Endodermal cell (in vitro differentiated cells): ENCODE results near the gene TNFRSF19. TPM values are rescaled to one million over a fixed set of nuclear protein-coding genes. Genes with fewer than 3 reads are reported as not detected.
A peak's percentile ranks its signal among the peaks of the same experiment; 100 is the strongest.

ENCODE experiments used
- DNase-seq: peaks from one replicate; pipeline ENCODE4 v3.0.0-alpha.2; 2017
- H3K27ac ChIP-seq: 2 replicates; pipeline ENCODE4 v1.5.1; 2013; ENCODE audit warnings: mild to moderate bottlenecking, low read depth, low read length, moderate library complexity
- H3K27me3 ChIP-seq: 2 replicates; pipeline ENCODE4 v1.6.1; 2013; ENCODE audit warnings: mild to moderate bottlenecking, low read length, moderate library complexity; ENCODE audit not compliant: insufficient read depth, control insufficient read depth, poor library complexity, severe bottlenecking
- H3K36me3 ChIP-seq: 2 replicates; pipeline ENCODE4 v1.7.0; 2013; ENCODE audit warnings: mild to moderate bottlenecking, low read length, moderate library complexity; ENCODE audit not compliant: control insufficient read depth, insufficient read depth
- H3K4me1 ChIP-seq: one replicate; pipeline ENCODE4 v1.7.0; 2013; ENCODE audit warnings: low read length; ENCODE audit not compliant: control insufficient read depth, insufficient read depth
- H3K4me3 ChIP-seq: 2 replicates; pipeline ENCODE4 v1.5.1; 2013; ENCODE audit warnings: mild to moderate bottlenecking, low read length, moderate library complexity
- H3K9ac ChIP-seq: 2 replicates; pipeline ENCODE4 v1.6.1; 2013; ENCODE audit warnings: mild to moderate bottlenecking, low read length, moderate library complexity; ENCODE audit not compliant: poor library complexity, severe bottlenecking; ENCODE audit errors: extremely low read depth
- H3K9me3 ChIP-seq: 2 replicates; pipeline ENCODE4 v1.6.1; 2013; ENCODE audit warnings: mild to moderate bottlenecking, low read length, moderate library complexity; ENCODE audit not compliant: control insufficient read depth
- H3K27ac Mint-ChIP-seq: 2 replicates; pipeline ENCODE4 v1.8.0; 2020; ENCODE audit warnings: mixed read lengths
- H3K27me3 Mint-ChIP-seq: 2 replicates; pipeline ENCODE4 v1.8.0; 2021; ENCODE audit warnings: mild to moderate bottlenecking, mixed read lengths; ENCODE audit not compliant: insufficient read depth
- H3K36me3 Mint-ChIP-seq: 2 replicates; pipeline ENCODE4 v1.8.0; 2020; ENCODE audit warnings: low read depth, mixed read lengths
- H3K4me1 Mint-ChIP-seq: 2 replicates; pipeline ENCODE4 v1.8.0; 2020; ENCODE audit warnings: mixed read lengths
- H3K4me3 Mint-ChIP-seq: 2 replicates; pipeline ENCODE4 v1.8.0; 2020; ENCODE audit warnings: mild to moderate bottlenecking, moderate library complexity, mixed read lengths
- H3K9me3 Mint-ChIP-seq: 2 replicates; pipeline ENCODE4 v1.8.0; 2020; ENCODE audit warnings: mild to moderate bottlenecking, mixed read lengths
- CTCF ChIP-seq: fragments of 200-600 bp; sonication (generic); conservative IDR thresholded peaks from 2 replicates; pipeline ENCODE4 v1.5.0; 2021; ENCODE audit warnings: antibody characterized with exemption, mild to moderate bottlenecking
- WGBS, 2 experiments: methylation state at CpG; one replicate each; pipeline versions ENCODE4 v1.1.5 to v1.1.7; 2013; ENCODE audit warnings: missing lambda C conversion rate in 2 of 2, mixed read lengths in 1 of 2; ENCODE audit not compliant: insufficient coverage in 1 of 2, insufficient read length in 1 of 2; 5-methylcytosine and 5-hydroxymethylcytosine counted together
- total RNA-seq, 2 donors: library from RNA; stranded (reverse); fragmentation: NEBNext Ultra II Directional in 1 of 2; extraction: Animal tissue kit (Norgen Biotek cat#: 25700) in 1 of 2; gene quantifications; 2 replicates in 1 of 2; 3 replicates in 1 of 2; pipeline ENCODE4 v1.2.1, GENCODE V29; 2021

The TNFRSF19 gene
- total RNA-seq, 2 donors from 2014 or later = 9.2 to 13.0 TPM

- no peak overlapping the region for H3K9ac ChIP-seq
- WGBS, 2 experiments = 89 to 93% methylated on average over 6 to 8 of the region's 8 CpGs
- no peak overlapping the region for H3K27ac ChIP-seq
- no peak overlapping the region for H3K4me3 Mint-ChIP-seq
- no peaks in the 10 kb centered on the region for H3K27me3 Mint-ChIP-seq
- H3K27me3 ChIP-seq = no peaks in the 10 kb centered on the region
- H3K4me1 Mint-ChIP-seq = peaks cover 40% of the 10 kb centered on the region
- H3K4me3 ChIP-seq = no peak overlapping the region
- H3K9me3 Mint-ChIP-seq = peaks cover 3% of the 10 kb centered on the region
- H3K36me3 Mint-ChIP-seq = peaks cover 20% of the 10 kb centered on the region
- H3K9me3 ChIP-seq = peaks cover 14% of the 10 kb centered on the region
- DNase-seq = no peak
- no peak for TF ChIP-seq CTCF
- H3K27ac Mint-ChIP-seq = peak overlapping the region; percentile 67
- H3K4me1 ChIP-seq = peaks cover 22% of the 10 kb centered on the region
- peaks cover 21% of the 10 kb centered on the region for H3K36me3 ChIP-seq
Observed at GRCh38 chr13:23618341-23618740, 48.1 kb downstream of the TNFRSF19 start.

DNA sequence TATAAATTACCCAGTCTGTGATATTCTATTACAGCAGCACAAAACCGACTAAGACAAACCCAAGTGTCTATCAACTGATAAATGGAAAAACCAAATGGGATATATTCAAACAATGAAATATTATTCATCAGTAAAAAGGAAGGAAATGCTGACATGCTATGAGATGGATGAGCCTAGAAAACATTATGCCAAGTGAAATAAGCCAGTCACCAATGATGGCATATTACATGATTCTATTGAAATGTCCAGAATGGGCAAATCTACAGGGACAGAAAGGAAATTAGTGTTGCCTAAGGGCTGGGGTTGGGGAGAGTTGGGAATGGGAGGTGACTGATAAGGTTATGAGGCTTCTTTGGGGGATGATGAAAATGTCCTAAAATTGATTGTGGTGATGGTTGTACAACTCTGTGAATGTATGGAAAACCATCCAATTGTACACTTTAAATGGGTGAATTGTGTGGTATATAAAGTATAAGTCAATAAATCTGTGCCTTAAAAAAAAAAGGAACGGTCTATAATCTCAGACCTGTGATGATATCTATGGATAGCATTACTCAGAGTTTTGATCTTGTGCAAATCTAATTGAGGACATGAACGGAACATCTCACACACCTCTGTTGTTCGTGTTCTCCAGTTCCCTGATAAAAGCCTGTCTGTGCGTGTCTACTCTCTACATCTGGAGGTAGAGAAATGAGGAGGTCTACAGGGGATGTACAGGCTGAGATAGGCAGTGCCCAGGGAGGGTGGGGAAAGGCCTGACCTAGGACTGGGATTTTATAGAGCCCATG lies 49.0 kb downstream of the TNFRSF19 start:
- peaks cover 18% of the 10 kb centered on the region for H3K4me1 ChIP-seq
- no peak overlapping the region for H3K4me3 ChIP-seq
- Mint-ChIP-seq H3K27ac (no peak overlapping the region), H3K4me1 (peaks cover 31% of the 10 kb centered on the region), H3K9me3 (peaks cover 3% of the 10 kb centered on the region), H3K27me3 (no peaks in the 10 kb centered on the region), H3K4me3 (no peak overlapping the region), H3K36me3 (peaks cover 23% of the 10 kb centered on the region)
- H3K9ac ChIP-seq = no peak overlapping the region
- H3K27ac ChIP-seq = no peak overlapping the region
- no peak for DNase-seq
- no peaks in the 10 kb centered on the region for H3K27me3 ChIP-seq
- peaks cover 21% of the 10 kb centered on the region for H3K36me3 ChIP-seq
- 95 to 97% methylated on average over 4 to 5 of the region's 5 CpGs for WGBS, 2 experiments
- peaks cover 16% of the 10 kb centered on the region for H3K9me3 ChIP-seq
- no peak for TF ChIP-seq CTCF

DNA sequence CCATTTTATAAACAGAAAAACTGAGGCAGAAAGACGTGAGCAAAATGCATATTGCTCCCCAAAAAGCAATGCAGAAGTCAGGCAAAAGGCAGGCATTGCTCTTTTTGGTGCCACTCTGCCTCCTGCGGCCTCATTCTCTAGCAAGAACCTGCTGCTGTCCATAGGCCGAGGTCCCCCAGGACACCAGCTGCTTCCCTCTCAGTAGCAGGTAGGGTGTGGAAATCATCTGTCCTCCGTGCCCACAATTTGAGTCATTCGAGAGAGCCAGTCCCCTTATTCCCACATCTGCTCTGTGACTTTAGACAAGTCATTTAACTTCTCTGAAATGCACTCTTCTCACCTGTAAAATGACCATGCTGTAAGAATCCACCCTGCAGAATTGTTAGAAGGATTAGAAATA lies 50.0 kb downstream of the TNFRSF19 start:
- Histone ChIP-seq H3K27me3 (no peaks in the 10 kb centered on the region), H3K9ac (no peak overlapping the region), H3K36me3 (peaks cover 21% of the 10 kb centered on the region), H3K4me3 (no peak overlapping the region), H3K27ac (no peak overlapping the region), H3K4me1 (peaks cover 15% of the 10 kb centered on the region), H3K9me3 (peaks cover 16% of the 10 kb centered on the region)
- Mint-ChIP-seq H3K4me1 (peaks cover 29% of the 10 kb centered on the region), H3K27ac (no peak overlapping the region), H3K9me3 (peaks cover 3% of the 10 kb centered on the region), H3K4me3 (no peak overlapping the region), H3K27me3 (no peaks in the 10 kb centered on the region), H3K36me3 (peaks cover 23% of the 10 kb centered on the region)
- DNase-seq = no peak
- 89 to 100% methylated on average over 5 of the region's 5 CpGs for WGBS, 2 experiments
- TF ChIP-seq CTCF = no peak
